ENCODE data around the gene BRSK1. TPM values are rescaled to one million over a fixed set of nuclear protein-coding genes. Genes with fewer than 3 reads are reported as not detected.

Gene BRSK1
- total RNA-seq, 1 experiment from 2014 or later = 8.7 TPM

DNA sequence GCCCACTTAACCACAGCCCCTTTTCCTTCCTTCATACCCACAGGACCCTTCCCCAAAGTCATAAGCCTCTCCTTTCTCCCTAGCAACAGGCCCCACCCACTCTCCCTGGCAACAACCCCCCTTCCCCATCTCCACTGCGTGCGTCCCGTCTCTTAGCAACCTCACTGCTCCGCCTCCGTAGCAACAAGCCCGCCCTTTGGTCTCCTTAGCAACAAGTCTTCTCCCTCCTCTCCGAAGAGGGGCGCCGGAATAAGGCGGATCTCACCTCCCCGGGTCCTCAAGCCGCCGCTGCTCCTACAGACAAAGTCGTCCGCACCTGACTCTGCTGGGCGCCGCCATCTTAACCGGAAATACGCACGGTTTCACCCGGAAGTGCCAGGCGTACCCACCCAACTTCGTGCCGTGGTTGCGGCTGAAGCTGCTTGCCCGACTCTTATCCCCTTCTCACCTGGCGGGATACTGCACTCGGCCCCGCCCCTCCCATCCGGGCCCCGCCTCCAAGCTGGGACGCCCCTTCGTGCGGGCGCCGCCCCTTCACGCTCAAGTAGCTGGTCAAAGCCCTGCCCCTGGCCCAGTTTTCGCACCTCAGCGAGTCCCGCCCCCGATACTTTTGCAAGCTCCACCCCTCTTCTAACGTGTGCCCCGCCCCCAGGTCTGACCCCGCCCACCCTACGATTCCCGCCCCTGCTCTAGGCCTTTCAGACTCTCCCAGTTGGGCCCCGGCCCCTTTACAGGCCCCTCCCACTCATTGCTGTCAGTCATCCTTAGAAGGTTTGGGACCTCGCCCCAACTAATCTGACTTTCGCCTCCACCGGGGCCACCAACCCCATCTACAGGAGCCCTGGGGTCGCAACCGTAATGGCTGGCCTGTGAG is 3.8 kb upstream of the BRSK1 start, which contains the start of gene HSPBP1:
TSS of gene HSPBP1 (minus strand) at position 341 of the 874 bp plus-strand sequence. CDS start 502 bp downstream, outside the sequence.
- Histone ChIP-seq H3K27ac (ENCODE audit: low read length) (peak within 1 kb of the TSS; percentile 68), H3K9ac (ENCODE audit: low read length) (peak within 1 kb of the TSS; percentile 84), H3F3A (ENCODE audit: low read length, unreplicated experiment) (peaks cover 7% of the 10 kb centered on the region), H3K4me1 (ENCODE audit: insufficient read depth, low read length) (peaks cover 10% of the 10 kb centered on the region; the same call in 1 of the 2 replicates), H3K4me3 (ENCODE audit: low read length) (peak within 1 kb of the TSS; percentile 96), H4K20me1 (ENCODE audit: low read length) (no peaks in the 10 kb centered on the region), H3K9me2 (replicated peaks; ENCODE audit: low read length) (no peaks in the 10 kb centered on the region), H3K79me2 (ENCODE audit: low read length) (peaks cover 16% of the 10 kb centered on the region), H3K9me3 (ENCODE audit: low read length) (no peaks in the 10 kb centered on the region), H3K36me3 (ENCODE audit: low read depth, low read length) (peaks cover 11% of the 10 kb centered on the region), H3K4me2 (ENCODE audit: low read length) (peak within 1 kb of the TSS; percentile 89), H3K27me3 (ENCODE audit: low read length) (0 out of 2 replicates have a peak, but pooled peaks cover 4% of the 10 kb centered on the region), H2AFZ (ENCODE audit: low read length) (peak within 1 kb of the TSS; percentile 85)
- TF ChIP-seq EZH2 (IDR thresholded peaks at IDR 0.05; ENCODE audit: low read length, unreplicated experiment) = no peak
- no TSS peak for BruUV-seq (replicated peaks)
- peak; percentile 91 for ATAC-seq
- ChIA-PET CTCF (interaction anchor here (0.5 kb wide), 1 partner anchor 374 kb away, joined by 3 read pairs; no protein-coding TSS in a partner anchor), POLR2A (ENCODE audit: unreplicated experiment) (interaction anchor here (0.6 to 1.1 kb wide), 6 partner anchors 21 to 190 kb away, joined by 3 to 10 read pairs (median 5); partner anchors contain the start of gene PPP6R1)
- peak; percentile 98 for DNase-seq
- intact Hi-C loops (cut with micrococcal nuclease) = loop anchor here (1.0 kb wide), 1 partner anchor 21 kb away; the partner anchor contains the start of gene PPP6R1

DNA sequence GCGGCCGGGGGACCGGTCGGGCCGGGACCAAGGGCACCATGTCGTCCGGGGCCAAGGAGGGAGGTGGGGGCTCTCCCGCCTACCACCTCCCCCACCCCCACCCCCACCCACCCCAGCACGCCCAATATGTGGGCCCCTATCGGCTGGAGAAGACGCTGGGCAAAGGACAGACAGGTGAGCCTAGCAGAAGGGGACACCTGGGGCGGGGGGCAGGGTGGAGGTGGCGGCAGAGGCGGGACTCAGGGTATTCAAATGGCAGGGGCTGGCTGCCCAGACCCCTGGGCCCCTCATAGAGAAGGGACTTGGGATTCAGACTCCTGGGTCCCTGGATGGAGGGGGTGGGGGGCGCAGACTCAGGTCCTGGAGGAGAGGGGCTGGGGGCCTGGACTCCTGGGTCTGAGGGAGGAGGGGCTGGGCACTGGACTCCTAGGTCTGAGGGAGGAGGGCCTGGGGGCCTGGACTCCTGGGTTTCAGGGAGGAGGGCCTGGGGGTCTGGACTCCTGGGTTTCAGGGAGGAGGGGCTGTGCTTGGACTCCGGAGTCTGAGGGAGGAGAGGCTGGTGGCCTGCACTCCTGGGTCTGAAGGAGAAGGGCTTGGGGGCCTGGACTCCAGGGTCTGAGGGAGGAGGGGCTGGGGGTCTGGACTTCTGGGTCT is 735 bp downstream of the BRSK1 start:
- H3K9me3 ChIP-seq (ENCODE audit: low read length) = no peaks in the 10 kb centered on the region
- H3K9me2 ChIP-seq (replicated peaks; ENCODE audit: low read length) = no peaks in the 10 kb centered on the region
- H3K27ac ChIP-seq (ENCODE audit: low read length) = no peak overlapping the region
- peak overlapping the region; percentile 42; the same call in 1 of the 2 replicates for H3K4me3 ChIP-seq (ENCODE audit: low read length)
- intact Hi-C loops (cut with micrococcal nuclease) = no loop called here
- TF ChIP-seq, protein P1, sequence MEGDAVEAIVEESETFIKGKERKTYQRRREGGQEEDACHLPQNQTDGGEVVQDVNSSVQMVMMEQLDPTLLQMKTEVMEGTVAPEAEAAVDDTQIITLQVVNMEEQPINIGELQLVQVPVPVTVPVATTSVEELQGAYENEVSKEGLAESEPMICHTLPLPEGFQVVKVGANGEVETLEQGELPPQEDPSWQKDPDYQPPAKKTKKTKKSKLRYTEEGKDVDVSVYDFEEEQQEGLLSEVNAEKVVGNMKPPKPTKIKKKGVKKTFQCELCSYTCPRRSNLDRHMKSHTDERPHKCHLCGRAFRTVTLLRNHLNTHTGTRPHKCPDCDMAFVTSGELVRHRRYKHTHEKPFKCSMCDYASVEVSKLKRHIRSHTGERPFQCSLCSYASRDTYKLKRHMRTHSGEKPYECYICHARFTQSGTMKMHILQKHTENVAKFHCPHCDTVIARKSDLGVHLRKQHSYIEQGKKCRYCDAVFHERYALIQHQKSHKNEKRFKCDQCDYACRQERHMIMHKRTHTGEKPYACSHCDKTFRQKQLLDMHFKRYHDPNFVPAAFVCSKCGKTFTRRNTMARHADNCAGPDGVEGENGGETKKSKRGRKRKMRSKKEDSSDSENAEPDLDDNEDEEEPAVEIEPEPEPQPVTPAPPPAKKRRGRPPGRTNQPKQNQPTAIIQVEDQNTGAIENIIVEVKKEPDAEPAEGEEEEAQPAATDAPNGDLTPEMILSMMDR (conservative IDR thresholded peaks at IDR 0.05; ENCODE audit: low read depth, low read length) = no peak
- TF ChIP-seq EZH2phosphoT487 (IDR thresholded peaks at IDR 0.05; ENCODE audit: borderline replicate concordance, low read length) (no peak), EZH2 (IDR thresholded peaks at IDR 0.05; ENCODE audit: low read length, unreplicated experiment) (no peak)
- H3K27me3 ChIP-seq (ENCODE audit: low read length) = 0 out of 2 replicates have a peak, but pooled peaks cover 4% of the 10 kb centered on the region
- CTCF ChIA-PET = no interaction called here
- H3K36me3 ChIP-seq (ENCODE audit: low read depth, low read length) = no peaks in the 10 kb centered on the region
- ATAC-seq = no peak
- DNase-seq = no peak
- no peak overlapping the region for H3K9ac ChIP-seq (ENCODE audit: low read length)
- no TSS peak for BruUV-seq (replicated peaks)
- H3K4me2 ChIP-seq (ENCODE audit: low read length) = peak overlapping the region; percentile 44; the same call in 1 of the 2 replicates
- peaks cover 7% of the 10 kb centered on the region for H3F3A ChIP-seq (ENCODE audit: low read length, unreplicated experiment)
- peaks cover 4% of the 10 kb centered on the region; the same call in 1 of the 2 replicates for H3K4me1 ChIP-seq (ENCODE audit: insufficient read depth, low read length)
- H3K79me2 ChIP-seq (ENCODE audit: low read length) = peaks cover 3% of the 10 kb centered on the region
- POLR2A ChIA-PET (ENCODE audit: unreplicated experiment) = no interaction called here
- no peak overlapping the region for H2AFZ ChIP-seq (ENCODE audit: low read length)
- no peaks in the 10 kb centered on the region for H4K20me1 ChIP-seq (ENCODE audit: low read length)

DNA sequence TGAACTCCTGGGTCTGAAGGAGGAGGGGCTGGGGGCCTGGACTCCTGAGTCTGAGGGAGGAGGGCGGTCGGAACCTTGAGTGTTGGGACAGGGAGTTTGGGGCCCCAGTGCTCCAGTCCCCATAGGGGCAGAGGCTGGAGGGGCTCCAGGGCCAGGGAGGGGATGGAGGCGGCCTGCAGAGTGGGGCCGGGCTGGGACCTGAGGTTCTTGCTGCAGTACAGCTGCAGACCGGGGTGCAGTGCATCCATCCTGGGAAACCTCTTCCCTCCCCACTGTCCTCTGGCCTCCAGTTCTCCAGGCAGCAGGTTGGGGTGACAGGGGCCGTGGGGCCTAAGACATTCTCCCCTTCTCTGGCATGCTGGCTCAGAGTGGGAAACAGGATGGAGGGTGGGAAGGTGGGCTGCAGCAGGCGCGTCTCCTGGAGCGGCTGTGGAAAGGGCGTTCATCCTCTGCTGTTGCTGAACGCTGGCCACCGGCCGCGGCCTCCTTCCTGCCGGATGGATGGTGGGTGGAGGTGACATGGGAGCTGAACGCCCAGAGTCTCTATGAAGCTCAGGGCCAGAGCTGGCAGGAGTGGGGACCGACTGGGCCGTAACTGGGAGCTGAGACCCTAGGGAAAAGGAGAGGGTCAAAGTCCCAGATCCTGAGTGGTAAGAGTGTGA is 1.6 kb downstream of the BRSK1 start:
- Histone ChIP-seq H3K27me3 (ENCODE audit: low read length) (0 out of 2 replicates have a peak, but pooled peaks cover 4% of the 10 kb centered on the region), H3F3A (ENCODE audit: low read length, unreplicated experiment) (peaks cover 7% of the 10 kb centered on the region), H3K27ac (ENCODE audit: low read length) (no peak overlapping the region), H3K79me2 (ENCODE audit: low read length) (no peaks in the 10 kb centered on the region), H4K20me1 (ENCODE audit: low read length) (no peaks in the 10 kb centered on the region), H3K4me3 (ENCODE audit: low read length) (no peak overlapping the region), H3K4me2 (ENCODE audit: low read length) (0 out of 2 replicates have a peak overlapping the region, but pooled peaks have one; percentile 44), H3K9ac (ENCODE audit: low read length) (no peak overlapping the region), H3K9me3 (ENCODE audit: low read length) (no peaks in the 10 kb centered on the region), H3K36me3 (ENCODE audit: low read depth, low read length) (no peaks in the 10 kb centered on the region), H3K4me1 (ENCODE audit: insufficient read depth, low read length) (peaks cover 4% of the 10 kb centered on the region; the same call in 1 of the 2 replicates), H2AFZ (ENCODE audit: low read length) (no peak overlapping the region), H3K9me2 (replicated peaks; ENCODE audit: low read length) (no peaks in the 10 kb centered on the region)
- no peak for TF ChIP-seq EZH2phosphoT487 (IDR thresholded peaks at IDR 0.05; ENCODE audit: borderline replicate concordance, low read length)
- TF ChIP-seq EZH2 (IDR thresholded peaks at IDR 0.05; ENCODE audit: low read length, unreplicated experiment) = no peak
- TF ChIP-seq, protein P1 (conservative IDR thresholded peaks at IDR 0.05; ENCODE audit: low read depth, low read length) = no peak
- intact Hi-C loops (cut with micrococcal nuclease) = no loop called here
- POLR2A ChIA-PET (ENCODE audit: unreplicated experiment) = no interaction called here
- no peak for DNase-seq
- CTCF ChIA-PET = no interaction called here
- no TSS peak for BruUV-seq (replicated peaks)
- no peak for ATAC-seq

Data from PC-3 (cell line).